GM19043 (cell line): ENCODE measurements around the gene FSCN2.

Experiments
- ATAC-seq: cut with Tn5 transposase; IDR thresholded peaks from one replicate; pipeline ENCODE4 v1.9.1; 2021; ENCODE audit warnings: low read depth; ENCODE audit not compliant: unreplicated experiment

Gene FSCN2

GRCh38 chr17:81552244-81553017 is 24.3 kb downstream of the FSCN2 start, which contains the start of gene FAAP100:
FAAP100 (minus strand) TSS chr17:81552353; CDS start chr17:81552330, 23 bp downstream.
- ATAC-seq = peak; percentile 35

- ATAC-seq = peak; percentile 35
Measured at GRCh38 chr17:81553018-81553615, 24.9 kb downstream of the FSCN2 start.

GRCh38 chr17:81553616-81554181 is 25.5 kb downstream of the FSCN2 start:
- ATAC-seq = no peak

- ATAC-seq = no peak
Measured at GRCh38 chr17:81556175-81556691, 28.1 kb downstream of the FSCN2 start.

- no peak for ATAC-seq
Measured at GRCh38 chr17:81556863-81557262, 28.7 kb downstream of the FSCN2 start.

- ATAC-seq = no peak
Measured at GRCh38 chr17:81557276-81558114, 29.3 kb downstream of the FSCN2 start.

GRCh38 chr17:81558115-81558468 is 29.9 kb downstream of the FSCN2 start:
- ATAC-seq = no peak

- ATAC-seq = no peak
Measured at GRCh38 chr17:81558941-81559806, 31.0 kb downstream of the FSCN2 start.

GRCh38 chr17:81561494-81561885 is 33.3 kb downstream of the FSCN2 start:
- ATAC-seq = no peak

GRCh38 chr17:81563861-81564586 is 35.8 kb downstream of the FSCN2 start:
- no peak for ATAC-seq

GRCh38 chr17:81564778-81565177 is 36.6 kb downstream of the FSCN2 start:
- no peak for ATAC-seq

- ATAC-seq = no peak
Measured at GRCh38 chr17:81565231-81565630, 37.1 kb downstream of the FSCN2 start.

GRCh38 chr17:81566461-81567126 is 38.4 kb downstream of the FSCN2 start:
- no peak for ATAC-seq

- ATAC-seq = no peak
Measured at GRCh38 chr17:81567191-81567590, 39.0 kb downstream of the FSCN2 start.

- no peak for ATAC-seq
Measured at GRCh38 chr17:81568416-81568815, 40.2 kb downstream of the FSCN2 start.

GRCh38 chr17:81569986-81570514 is 41.9 kb downstream of the FSCN2 start:
- no peak for ATAC-seq

GRCh38 chr17:81570964-81571363 is 42.8 kb downstream of the FSCN2 start:
- no peak for ATAC-seq

GRCh38 chr17:81572563-81573168 is 44.5 kb downstream of the FSCN2 start:
- no peak for ATAC-seq
